Mesenteric fat pad (tissue), 1 donor: ENCODE results near the gene SP6. TPM values are rescaled to one million over a fixed set of nuclear protein-coding genes. Genes with fewer than 3 reads are reported as not detected.
A peak's percentile ranks its signal among the peaks of the same experiment; 100 is the strongest.

Source experiments
- DNase-seq: peaks from one replicate; pipeline ENCODE4 v3.0.0-alpha.2; 2020; ENCODE audit warnings: low spot score
- long read RNA-seq: library from polyadenylated mRNA; unstranded; transcript quantifications from one replicate; pipeline ENCODE4 v2.0.0, GENCODE V29; 2020
- total RNA-seq: library from RNA; stranded (reverse); fragmentation: NEBNext Ultra II Directional; extraction: Animal tissue kit (Norgen Biotek cat#: 25700); gene quantifications from one replicate; pipeline ENCODE4 v1.2.1, GENCODE V29; 2021
- donor health status: DM: yes; HTN: yes; CAD: no.

SP6 gene
- 1.9 TPM for total RNA-seq
- long read RNA-seq, partial matches to known transcripts, result 0 of 1 reads
- long read RNA-seq, other reads (novel, unspliced or antisense), result 1 of 1 reads

GRCh38 chr17:47850692-47851573, at the start of gene SP6:
Gene SP6, minus strand, starts transcription at chr17:47851163. Its CDS starts 2,734 bp downstream, at chr17:47848429.
- DNase-seq, result no peak

GRCh38 chr17:47899643-47900042, 48.7 kb upstream of the SP6 start:
- DNase-seq, result no peak

DNA sequence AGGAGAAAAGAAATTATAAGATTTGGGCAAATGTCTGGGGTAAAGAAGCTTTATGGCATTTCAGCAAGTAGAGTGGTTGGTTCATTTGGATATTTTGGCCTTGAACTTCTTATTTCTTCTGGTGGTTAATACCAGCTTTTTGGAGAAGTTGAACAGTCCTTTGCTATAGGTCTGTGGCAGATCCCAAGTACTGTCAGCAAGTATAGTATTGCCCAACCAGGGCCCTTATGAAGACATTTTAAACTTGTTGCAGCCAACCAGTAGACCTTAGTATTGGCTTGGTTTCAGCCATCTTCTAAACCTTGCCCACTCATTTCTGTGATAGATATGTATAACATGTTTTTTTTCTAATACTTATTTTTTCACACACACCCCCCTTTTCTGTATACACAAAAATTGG, 47.3 kb upstream of the SP6 start:
- DNase-seq, result no peak

DNA sequence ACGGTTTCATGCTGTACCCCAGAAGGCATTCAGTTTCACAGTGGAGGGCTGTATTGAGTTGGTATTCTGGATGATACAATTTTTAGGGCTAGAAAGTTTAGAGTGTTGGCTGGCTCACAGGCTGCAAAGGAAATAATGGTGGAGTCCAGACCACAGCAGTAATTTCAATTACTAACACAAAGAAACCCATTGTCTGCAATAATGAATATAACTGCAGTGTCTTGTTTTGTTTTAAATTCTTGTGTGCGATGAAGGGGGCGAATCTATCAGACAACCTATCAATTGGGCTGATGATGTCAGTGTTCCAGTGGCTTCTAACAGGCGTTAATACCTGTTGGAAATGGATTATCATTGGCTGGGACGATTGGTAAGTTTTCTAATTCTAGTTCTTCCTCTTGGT, 46.6 kb upstream of the SP6 start:
- DNase-seq, result no peak

GRCh38 chr17:47896672-47897490, 45.9 kb upstream of the SP6 start:
- no peak for DNase-seq

DNA sequence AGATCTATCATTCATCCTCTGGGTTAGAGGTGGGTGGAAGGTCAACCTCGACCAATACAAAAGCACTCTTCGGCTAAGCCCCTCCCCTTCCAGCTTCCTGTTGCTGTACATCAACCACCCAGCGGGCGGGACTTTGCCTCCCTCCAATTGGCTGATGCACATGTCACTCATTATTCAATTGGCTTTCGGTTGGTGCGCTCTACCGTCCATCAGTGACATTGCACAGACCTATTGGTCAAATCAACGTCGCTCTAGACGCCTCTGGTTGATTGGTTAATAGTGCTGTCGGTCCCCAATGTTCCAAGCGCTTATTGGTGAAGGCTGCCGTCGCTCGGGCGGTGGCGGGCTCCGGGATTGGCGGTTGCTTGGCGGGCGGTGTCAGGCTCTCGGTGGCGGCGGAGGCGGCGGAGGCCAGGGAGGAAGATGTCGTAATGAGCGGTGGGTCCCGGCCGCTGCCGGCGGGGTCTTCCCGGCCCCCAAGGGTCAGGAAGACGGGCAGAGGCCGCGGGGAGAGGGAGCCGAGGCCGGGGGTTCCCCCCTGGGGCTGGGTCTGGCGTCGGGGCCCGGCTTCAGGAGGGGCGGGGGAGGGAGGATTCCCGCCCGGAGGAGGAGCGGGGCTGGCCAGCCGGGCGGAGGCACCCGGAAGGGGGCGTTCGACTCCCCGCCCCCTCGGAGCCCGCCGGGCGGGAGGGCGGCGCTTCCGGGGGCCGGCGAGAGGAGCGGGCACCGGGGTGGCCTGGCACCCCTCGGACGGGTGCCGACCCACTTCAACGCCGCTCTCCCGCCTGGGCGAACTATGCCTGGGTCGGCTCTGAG, 45.1 kb upstream of the SP6 start, which contains the start of gene SP2:
Gene SP2 (plus strand): TSS at position 381 of the 816 bp plus-strand sequence. CDS start 51 bp downstream, at position 432.
- peak; percentile 99 for DNase-seq

GRCh38 chr17:47895347-47895855, 44.4 kb upstream of the SP6 start:
- DNase-seq, result no peak

- DNase-seq, result no peak
Observed at GRCh38 chr17:47894498-47895346, 43.8 kb upstream of the SP6 start.

DNA sequence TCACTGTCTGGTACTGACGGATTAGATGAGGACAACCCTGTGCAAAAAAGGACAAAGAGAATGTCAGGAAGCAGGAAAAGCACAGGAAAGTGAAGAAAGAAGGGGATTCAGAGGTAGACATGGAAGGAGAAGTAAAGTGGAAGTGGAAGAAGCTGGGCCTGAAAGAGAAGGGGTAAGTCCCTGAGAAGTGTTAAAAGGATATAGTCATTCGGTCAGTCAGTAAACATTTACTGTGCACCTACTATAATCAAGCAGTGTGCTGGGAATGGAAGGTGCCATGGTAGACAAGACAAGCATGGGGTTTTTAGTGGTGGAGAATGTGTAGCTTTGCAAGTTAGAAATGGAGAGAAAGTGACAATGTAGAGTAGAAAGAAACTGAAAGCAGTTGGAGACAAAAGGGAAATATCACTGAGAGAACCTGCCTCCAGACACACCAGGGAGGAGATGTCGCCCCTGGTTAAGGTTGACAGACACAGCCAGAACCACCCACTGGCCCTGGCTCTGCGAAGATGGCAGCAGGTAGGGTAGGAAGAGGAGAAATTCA, 40.7 kb upstream of the SP6 start:
- no peak for DNase-seq

GRCh38 chr17:47889734-47890529, 39.0 kb upstream of the SP6 start:
- DNase-seq, result peak; percentile 94

GRCh38 chr17:47888293-47888692, 37.3 kb upstream of the SP6 start:
- DNase-seq, result no peak

DNA sequence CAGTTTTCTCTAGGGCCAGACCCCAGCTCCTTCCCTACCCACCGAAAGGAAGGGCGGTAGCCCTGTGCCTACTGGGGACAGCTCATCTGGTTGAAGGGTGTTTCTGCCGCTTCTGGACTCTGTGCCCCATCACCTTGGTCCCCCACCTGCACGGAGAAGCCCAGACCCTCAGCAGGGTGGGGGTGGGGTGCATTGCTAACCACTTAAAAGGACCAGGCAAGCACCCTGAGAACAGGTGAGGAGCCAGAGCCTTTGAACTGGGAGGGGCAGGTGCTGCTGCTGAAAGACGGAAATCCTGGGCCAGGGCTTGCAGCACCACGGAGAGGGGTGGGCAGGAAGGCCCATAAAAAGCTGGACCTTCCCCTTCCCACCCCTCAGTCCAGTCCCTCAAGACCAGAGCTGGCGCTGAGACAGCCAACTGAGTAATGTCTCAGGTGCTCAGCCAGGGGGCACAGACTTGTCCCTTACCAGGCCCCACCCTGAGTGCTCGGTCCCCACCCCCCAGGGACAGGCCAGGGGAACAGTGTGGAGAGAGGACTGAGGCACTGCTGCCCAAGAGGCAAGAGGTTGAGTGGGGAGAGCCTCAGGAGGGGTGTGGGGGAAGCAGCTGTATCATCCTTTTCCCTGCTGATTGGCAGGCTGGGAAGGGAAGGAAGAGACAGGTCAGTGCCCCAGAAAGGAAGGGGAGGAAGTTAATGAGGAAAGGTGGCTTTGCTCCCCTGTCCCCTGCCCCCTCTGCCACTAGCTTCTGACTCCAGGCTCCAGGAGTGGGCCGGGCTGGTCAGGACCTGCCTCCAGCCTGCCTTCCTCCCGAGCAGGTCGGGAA, 34.2 kb upstream of the SP6 start:
- DNase-seq, result no peak

DNA sequence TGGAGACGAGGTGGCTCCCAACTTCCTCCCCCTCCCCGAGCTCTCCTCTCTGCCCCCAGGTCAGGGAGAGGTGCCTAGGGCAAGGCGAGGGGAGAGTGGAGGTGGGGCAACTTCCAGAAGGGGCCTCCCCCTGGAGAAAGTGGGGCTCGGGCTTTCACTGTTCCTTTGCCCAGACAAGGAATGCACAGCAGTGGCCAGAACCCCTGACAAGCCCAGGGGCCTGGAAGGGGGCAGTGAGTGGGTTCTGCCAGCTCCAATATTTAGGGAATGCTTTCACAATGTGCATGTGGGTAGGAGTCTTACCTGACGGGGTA, 33.4 kb upstream of the SP6 start:
- DNase-seq, result no peak

DNA sequence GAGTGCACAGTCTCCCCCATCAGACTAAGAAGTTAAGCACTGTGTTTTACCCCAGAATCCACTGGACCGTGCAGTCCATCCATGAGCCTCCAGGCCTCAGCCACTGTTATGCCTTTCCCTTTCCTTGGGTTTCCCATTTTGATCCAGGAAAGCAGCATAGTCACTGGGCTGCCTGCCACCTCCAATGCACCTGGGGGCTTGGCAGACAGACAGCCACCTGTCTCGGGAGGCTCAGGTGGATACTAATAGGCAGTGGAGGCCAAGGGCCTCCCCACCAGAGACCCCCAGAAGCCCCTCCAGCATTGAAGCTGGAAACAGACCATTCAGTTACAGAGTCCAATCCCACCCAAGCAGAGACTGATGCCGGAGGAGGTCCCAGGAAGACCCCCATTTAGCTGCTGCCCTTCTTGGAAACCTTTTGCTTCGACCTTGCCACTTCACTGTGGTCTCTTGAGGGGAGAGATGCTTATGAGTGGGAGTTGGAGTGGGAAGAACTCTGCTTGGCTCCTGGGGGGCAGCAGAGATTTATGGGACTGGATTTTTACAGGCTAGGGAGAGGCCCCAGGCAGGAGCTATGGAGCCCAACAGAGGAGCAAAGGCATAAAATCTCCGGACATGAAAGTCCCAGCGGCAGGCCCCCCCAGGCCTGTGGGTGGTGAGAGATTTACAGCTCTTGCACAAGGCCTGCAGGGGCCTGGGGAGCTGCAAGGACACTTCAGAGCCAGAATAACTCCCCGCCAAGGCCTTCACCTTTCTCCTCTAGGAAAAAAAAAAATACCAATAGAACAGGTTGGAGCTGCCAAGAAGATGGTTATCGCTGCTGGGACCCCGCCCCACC, 32.8 kb upstream of the SP6 start:
- no peak for DNase-seq

DNA sequence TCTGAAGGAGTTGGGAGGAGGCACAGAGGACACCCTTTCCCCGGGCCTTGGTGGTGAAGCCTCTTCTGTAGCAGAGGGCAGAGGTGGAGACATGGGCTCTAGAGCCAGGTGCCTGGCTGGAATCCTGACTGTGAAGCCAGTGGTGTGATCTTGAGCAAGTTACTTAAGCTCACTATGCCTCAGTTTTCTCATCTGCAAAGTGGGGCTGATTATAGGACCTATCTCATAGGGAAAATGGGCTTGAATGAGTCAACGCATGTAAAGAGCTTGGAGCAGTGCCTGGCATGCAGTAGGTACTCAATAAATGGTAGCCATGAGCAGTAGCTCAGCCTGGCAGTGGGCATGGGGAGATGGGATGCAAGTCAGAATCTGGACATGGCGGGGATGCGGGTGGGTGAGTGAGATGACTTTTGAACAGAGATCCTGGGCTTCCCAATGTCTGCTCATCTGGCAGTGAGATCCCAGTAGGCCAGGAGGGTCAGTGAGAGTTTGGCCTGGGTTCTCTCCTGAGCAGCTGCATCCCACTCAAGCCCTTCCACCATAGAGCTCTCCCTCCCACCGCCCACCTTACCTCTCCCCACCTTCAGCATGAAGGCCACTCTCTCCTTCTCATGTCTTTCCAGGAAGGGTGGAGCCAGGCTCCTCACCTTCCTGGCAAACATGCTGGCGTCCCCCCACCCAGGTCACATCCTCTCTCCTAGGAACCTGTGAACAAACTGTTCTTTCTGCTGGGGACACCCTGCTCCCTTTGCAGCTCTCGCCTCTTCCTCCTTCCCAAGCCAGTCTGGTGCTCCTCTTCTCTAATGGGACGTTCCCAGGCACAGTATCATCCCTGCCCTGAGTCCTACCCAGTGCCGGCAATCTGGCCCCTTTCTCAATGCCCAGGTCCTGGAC, 32.0 kb upstream of the SP6 start:
- no peak for DNase-seq

GRCh38 chr17:47882247-47882646, 31.3 kb upstream of the SP6 start:
- no peak for DNase-seq
